Smooth muscle cell (in vitro differentiated cells): ENCODE results near the gene GSTM1. TPM values are rescaled to one million over a fixed set of nuclear protein-coding genes. Genes with fewer than 3 reads are reported as not detected.
"Not testable (repeated sequence)": the region's sequence is repeated elsewhere in the genome, so short reads cannot be mapped to it uniquely, and the experiment has no call there.

Experiments
- DNase-seq: peaks from one replicate; lab custom pipeline; 2025; ENCODE audit not compliant: unreplicated experiment; lab: John Stamatoyannopoulos, UW
- H2AFZ ChIP-seq: fragments of 200-600 bp; sonication (generic); 2 replicates; pipeline ENCODE4 v1.6.0; 2016; ENCODE audit warnings: antibody characterized with exemption, low read depth, mild to moderate bottlenecking
- H3F3A ChIP-seq: fragments of 200-600 bp; sonication (generic); 2 replicates; pipeline ENCODE4 v1.6.0; 2017; ENCODE audit warnings: antibody characterized with exemption, low read depth
- H3K27ac ChIP-seq: fragments of 200-600 bp; sonication (generic); 2 replicates; pipeline ENCODE4 v1.5.1; 2016; ENCODE audit warnings: low read depth, mild to moderate bottlenecking
- H3K27me3 ChIP-seq: fragments of 200-600 bp; sonication (generic); 2 replicates; pipeline ENCODE4 v1.6.1; 2016; ENCODE audit warnings: low read depth, mild to moderate bottlenecking
- H3K36me3 ChIP-seq: fragments of 200-600 bp; sonication (generic); 2 replicates; pipeline ENCODE4 v1.5.1; 2016; ENCODE audit warnings: low read depth
- H3K4me1 ChIP-seq: fragments of 200-600 bp; sonication (generic); 2 replicates; pipeline ENCODE4 v1.5.1; 2016; ENCODE audit warnings: low read depth
- H3K4me2 ChIP-seq: fragments of 200-600 bp; sonication (generic); 2 replicates; pipeline ENCODE4 v1.6.0; 2016; ENCODE audit warnings: mild to moderate bottlenecking
- H3K4me3 ChIP-seq: fragments of 200-600 bp; sonication (generic); 2 replicates; pipeline ENCODE4 v1.5.1; 2016; ENCODE audit warnings: mild to moderate bottlenecking
- H3K79me2 ChIP-seq: fragments of 200-600 bp; sonication (generic); 2 replicates; pipeline ENCODE4 v1.6.0; 2016; ENCODE audit warnings: low read depth, mild to moderate bottlenecking
- H3K9ac ChIP-seq: fragments of 200-600 bp; sonication (generic); 2 replicates; pipeline ENCODE4 v1.6.0; 2016; ENCODE audit warnings: low read depth
- H3K9me3 ChIP-seq: fragments of 200-600 bp; sonication (generic); replicated peaks from 2 replicates; pipeline ENCODE4 v1.5.1; 2016; ENCODE audit warnings: low read depth
- H4K20me1 ChIP-seq: fragments of 200-600 bp; sonication (generic); 2 replicates; pipeline ENCODE4 v1.6.0; 2016; ENCODE audit warnings: low read depth
- WGBS: methylation state at CpG from one replicate; pipeline ENCODE4 v1.1.7; 2016; ENCODE audit warnings: low lambda C conversion rate; 5-methylcytosine and 5-hydroxymethylcytosine counted together
- polyA plus RNA-seq: library from polyadenylated mRNA; unstranded; fragments of >200 nt; fragmentation: Nextera tagmentation; extraction: Ambion mirVana; gene quantifications from 2 replicates; pipeline ENCODE4 v1.2.1, GENCODE V29; 2016
- total RNA-seq: library from RNA; depleted of rRNA; stranded (reverse); fragments of >200 nt; gene quantifications from 2 replicates; pipeline ENCODE4 v1.2.3, GENCODE V29; 2014
- TF ChIP-seq, protein P1 (sequence below): fragments of 200-600 bp; sonication (generic); IDR thresholded peaks from 2 replicates; pipeline ENCODE4 v1.5.1; 2017; ENCODE audit warnings: borderline replicate concordance, mild to moderate bottlenecking, antibody characterized with exemption; ENCODE audit not compliant: insufficient read depth, poor library complexity, severe bottlenecking

Gene GSTM1
- total and polyA plus RNA-seq, 2 experiments from 2014 or later, result 20.9 to 31.4 TPM

DNA sequence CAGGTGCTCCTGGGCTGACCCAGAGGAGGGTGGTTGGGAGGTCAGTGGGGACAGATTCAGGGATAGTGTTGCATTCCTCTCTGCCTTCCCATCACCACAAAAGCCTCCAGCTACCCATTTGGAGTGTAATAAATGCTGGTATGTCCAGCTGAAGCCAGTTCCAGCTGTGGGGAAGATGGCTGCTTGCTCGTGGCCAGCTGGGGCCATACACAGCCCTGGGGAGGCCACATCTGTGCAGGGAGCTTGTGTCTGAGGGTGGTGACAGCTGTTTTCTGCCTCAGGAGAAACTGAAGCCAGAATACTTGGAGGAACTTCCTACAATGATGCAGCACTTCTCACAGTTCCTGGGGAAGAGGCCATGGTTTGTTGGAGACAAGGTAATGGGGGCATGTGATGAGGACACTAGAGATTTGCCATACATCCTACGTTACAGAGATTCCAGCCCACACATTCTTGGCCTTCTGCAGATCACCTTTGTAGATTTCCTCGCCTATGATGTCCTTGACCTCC lies 29.0 kb upstream of the GSTM1 start:
- Histone ChIP-seq H3K27me3 (no peaks in the 10 kb centered on the region), H3K79me2 (no peaks in the 10 kb centered on the region), H3K27ac (no peak overlapping the region), H3K36me3 (no peaks in the 10 kb centered on the region), H3K4me3 (no peak overlapping the region), H3K9ac (no peak overlapping the region), H2AFZ (no peak overlapping the region), H3K4me2 (no peak overlapping the region), H3K4me1 (no peaks in the 10 kb centered on the region), H4K20me1 (no peaks in the 10 kb centered on the region), H3F3A (no peaks in the 10 kb centered on the region), H3K9me3 (no peaks in the 10 kb centered on the region)
- 60% methylated on average over 3 of the region's 3 CpGs for WGBS
- no peak for DNase-seq
- TF ChIP-seq, protein P1, sequence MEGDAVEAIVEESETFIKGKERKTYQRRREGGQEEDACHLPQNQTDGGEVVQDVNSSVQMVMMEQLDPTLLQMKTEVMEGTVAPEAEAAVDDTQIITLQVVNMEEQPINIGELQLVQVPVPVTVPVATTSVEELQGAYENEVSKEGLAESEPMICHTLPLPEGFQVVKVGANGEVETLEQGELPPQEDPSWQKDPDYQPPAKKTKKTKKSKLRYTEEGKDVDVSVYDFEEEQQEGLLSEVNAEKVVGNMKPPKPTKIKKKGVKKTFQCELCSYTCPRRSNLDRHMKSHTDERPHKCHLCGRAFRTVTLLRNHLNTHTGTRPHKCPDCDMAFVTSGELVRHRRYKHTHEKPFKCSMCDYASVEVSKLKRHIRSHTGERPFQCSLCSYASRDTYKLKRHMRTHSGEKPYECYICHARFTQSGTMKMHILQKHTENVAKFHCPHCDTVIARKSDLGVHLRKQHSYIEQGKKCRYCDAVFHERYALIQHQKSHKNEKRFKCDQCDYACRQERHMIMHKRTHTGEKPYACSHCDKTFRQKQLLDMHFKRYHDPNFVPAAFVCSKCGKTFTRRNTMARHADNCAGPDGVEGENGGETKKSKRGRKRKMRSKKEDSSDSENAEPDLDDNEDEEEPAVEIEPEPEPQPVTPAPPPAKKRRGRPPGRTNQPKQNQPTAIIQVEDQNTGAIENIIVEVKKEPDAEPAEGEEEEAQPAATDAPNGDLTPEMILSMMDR, result no peak

- Histone ChIP-seq H3K36me3 (no peaks in the 10 kb centered on the region), H3K27ac (no peak overlapping the region), H3K27me3 (no peaks in the 10 kb centered on the region), H3K4me1 (no peaks in the 10 kb centered on the region), H2AFZ (no peak overlapping the region), H3F3A (no peaks in the 10 kb centered on the region), H4K20me1 (no peaks in the 10 kb centered on the region), H3K79me2 (no peaks in the 10 kb centered on the region), H3K9me3 (no peaks in the 10 kb centered on the region), H3K9ac (no peak overlapping the region), H3K4me3 (no peak overlapping the region), H3K4me2 (no peak overlapping the region)
- no peak for DNase-seq
- TF ChIP-seq, protein P1, result no peak
- WGBS, result 90% methylated on average over 2 of the region's 2 CpGs
Observed at GRCh38 chr1:109659145-109659544, 28.5 kb upstream of the GSTM1 start.

DNA sequence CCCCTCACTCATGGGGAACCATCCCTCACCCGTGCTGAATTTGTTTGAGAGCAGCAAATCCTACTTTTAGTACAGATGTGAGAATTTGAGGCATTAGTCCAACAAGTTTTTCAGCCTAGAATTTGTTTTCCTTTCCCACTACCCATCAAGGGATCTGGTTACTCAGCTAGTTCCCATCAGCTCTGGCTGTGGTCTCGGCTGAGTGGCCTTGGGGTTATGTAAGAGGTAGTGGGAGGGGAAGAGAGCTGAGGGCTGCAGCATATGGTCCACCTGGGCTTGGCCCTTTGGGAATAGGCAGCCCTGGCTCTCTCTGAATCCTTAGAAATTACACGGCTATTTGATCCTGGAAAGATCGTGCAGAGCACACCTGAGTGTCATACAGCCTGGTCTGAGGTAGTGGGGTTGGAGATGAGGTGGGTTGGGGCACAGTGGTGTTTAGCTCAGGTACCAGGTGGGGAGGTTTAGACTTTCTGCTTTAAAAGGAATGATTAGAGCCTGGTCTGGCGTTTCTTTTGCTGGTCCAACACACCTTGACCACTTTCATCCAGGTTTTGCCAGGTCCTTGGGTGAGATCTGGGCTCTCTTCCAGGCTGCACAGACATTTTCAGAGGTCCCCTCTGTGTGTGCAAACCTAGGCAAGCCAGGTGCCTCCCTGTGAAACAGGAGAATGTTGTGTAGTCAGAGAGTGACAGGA lies 27.5 kb upstream of the GSTM1 start:
- Histone ChIP-seq H2AFZ (no peak overlapping the region), H3K9me3 (no peaks in the 10 kb centered on the region), H3F3A (no peaks in the 10 kb centered on the region), H3K4me1 (no peaks in the 10 kb centered on the region), H3K27me3 (no peaks in the 10 kb centered on the region), H3K27ac (no peak overlapping the region), H3K9ac (no peak overlapping the region), H3K4me3 (no peak overlapping the region), H3K36me3 (no peaks in the 10 kb centered on the region), H4K20me1 (no peaks in the 10 kb centered on the region), H3K79me2 (no peaks in the 10 kb centered on the region), H3K4me2 (no peak overlapping the region)
- TF ChIP-seq, protein P1, result no peak
- no peak for DNase-seq
- 94% methylated on average over 5 of the region's 5 CpGs for WGBS

DNA sequence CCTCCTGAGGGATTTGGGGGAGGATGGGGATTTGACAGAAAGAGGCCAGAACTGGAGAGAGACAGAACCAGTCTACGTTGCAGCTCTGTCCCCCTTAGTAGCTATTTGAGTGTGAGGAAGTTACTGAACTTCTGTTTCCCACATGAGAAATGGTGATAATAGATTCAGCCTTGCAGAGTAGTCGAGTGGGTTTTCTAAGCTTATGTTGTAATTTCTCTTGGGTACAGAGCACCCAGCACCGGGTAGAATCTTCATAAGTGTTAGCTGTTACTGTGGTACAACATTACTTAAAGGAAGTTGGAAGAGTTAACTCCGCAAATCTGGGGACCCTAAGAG lies 27.0 kb upstream of the GSTM1 start:
- not testable (repeated sequence) for H3K9me3 ChIP-seq, H3K4me3 ChIP-seq, H3K27ac ChIP-seq, H4K20me1 ChIP-seq, H3K79me2 ChIP-seq, H3K4me2 ChIP-seq, H3K27me3 ChIP-seq, DNase-seq, H2AFZ ChIP-seq, H3K9ac ChIP-seq, H3F3A ChIP-seq, H3K36me3 ChIP-seq, H3K4me1 ChIP-seq
- 96% methylated on average over 3 of the region's 4 CpGs for WGBS
